Germinal center (tissue), 1 donor: Measurements from ENCODE around the gene PRUNE2.

Source experiments
- DNase-seq: peaks from one replicate; pipeline ENCODE4 v3.0.0; 2012; ENCODE audit warnings: mixed read lengths, low spot score

The PRUNE2 gene

GRCh38 chr9:76901801-76902200, 4.1 kb downstream of the PRUNE2 start:
- no peak for DNase-seq

GRCh38 chr9:76900884-76901440, 5.0 kb downstream of the PRUNE2 start:
- no peak for DNase-seq

- DNase-seq, result no peak
Measured at GRCh38 chr9:76898786-76899185, 7.1 kb downstream of the PRUNE2 start.

GRCh38 chr9:76897804-76898525, 7.9 kb downstream of the PRUNE2 start:
- DNase-seq, result no peak

- no peak for DNase-seq
Measured at GRCh38 chr9:76896035-76896434, 9.9 kb downstream of the PRUNE2 start.

GRCh38 chr9:76895186-76895585, 10.7 kb downstream of the PRUNE2 start:
- no peak for DNase-seq

GRCh38 chr9:76894198-76894597, 11.7 kb downstream of the PRUNE2 start:
- no peak for DNase-seq

- no peak for DNase-seq
Measured at GRCh38 chr9:76893395-76893932, 12.4 kb downstream of the PRUNE2 start.

- DNase-seq, result no peak
Measured at GRCh38 chr9:76891874-76892273, 14.0 kb downstream of the PRUNE2 start.

GRCh38 chr9:76891279-76891678, 14.6 kb downstream of the PRUNE2 start:
- no peak for DNase-seq

GRCh38 chr9:76887951-76888350, 18.0 kb downstream of the PRUNE2 start:
- DNase-seq, result no peak

GRCh38 chr9:76887003-76887821, 18.7 kb downstream of the PRUNE2 start:
- no peak for DNase-seq

- DNase-seq, result no peak
Measured at GRCh38 chr9:76886318-76886717, 19.6 kb downstream of the PRUNE2 start.

GRCh38 chr9:76884823-76885222, 21.1 kb downstream of the PRUNE2 start:
- no peak for DNase-seq

- DNase-seq, result no peak
Measured at GRCh38 chr9:76883341-76883855, 22.5 kb downstream of the PRUNE2 start.

GRCh38 chr9:76882686-76883085, 23.2 kb downstream of the PRUNE2 start:
- peak; percentile 13 for DNase-seq

- no peak for DNase-seq
Measured at GRCh38 chr9:76880210-76880609, 25.7 kb downstream of the PRUNE2 start.

- no peak for DNase-seq
Measured at GRCh38 chr9:76878933-76879332, 27.0 kb downstream of the PRUNE2 start.

GRCh38 chr9:76877961-76878360, 28.0 kb downstream of the PRUNE2 start:
- DNase-seq, result no peak

- DNase-seq, result no peak
Measured at GRCh38 chr9:76876098-76876497, 29.8 kb downstream of the PRUNE2 start.

GRCh38 chr9:76873821-76874220, 32.1 kb downstream of the PRUNE2 start:
- no peak for DNase-seq

GRCh38 chr9:76873056-76873792, 32.7 kb downstream of the PRUNE2 start:
- DNase-seq, result no peak
